ENCODE measurements around the gene CCDC120.

The CCDC120 gene

GRCh38 chrX:49064303-49064702 lies 5.5 kb downstream of the CCDC120 start:
- no peak for DNase-seq

- no peak for DNase-seq
Measured at GRCh38 chrX:49064735-49065134, 5.9 kb downstream of the CCDC120 start.

GRCh38 chrX:49066278-49066677 lies 7.5 kb downstream of the CCDC120 start:
- DNase-seq: no peak

GRCh38 chrX:49066690-49067089 lies 7.9 kb downstream of the CCDC120 start:
- no peak for DNase-seq

GRCh38 chrX:49067285-49068120 lies 8.7 kb downstream of the CCDC120 start:
- DNase-seq: no peak

GRCh38 chrX:49069038-49069437 lies 10.2 kb downstream of the CCDC120 start:
- DNase-seq: no peak

GRCh38 chrX:49070988-49071387 lies 12.2 kb downstream of the CCDC120 start:
- DNase-seq: no peak

- no peak for DNase-seq
Measured at GRCh38 chrX:49071877-49072711, 13.3 kb downstream of the CCDC120 start.

GRCh38 chrX:49072712-49073095 lies 13.9 kb downstream of the CCDC120 start:
- DNase-seq: no peak

GRCh38 chrX:49073601-49074575 lies 15.1 kb downstream of the CCDC120 start, which contains the start of gene PRAF2:
TSS of gene PRAF2 (minus strand) at chrX:49074002. CDS start at chrX:49073987, 15 bp downstream.
- DNase-seq: peak; percentile 86

- no peak for DNase-seq
Measured at GRCh38 chrX:49075347-49075746, 16.5 kb downstream of the CCDC120 start.

- no peak for DNase-seq
Measured at GRCh38 chrX:49077941-49078340, 19.1 kb downstream of the CCDC120 start.

GRCh38 chrX:49079489-49080428 lies 21.0 kb downstream of the CCDC120 start, which contains the start of gene WDR45:
TSS of gene WDR45 (minus strand) at chrX:49079887. CDS start at chrX:49078095, 1,792 bp downstream.
- DNase-seq: peak; percentile 66

- no peak for DNase-seq
Measured at GRCh38 chrX:49082271-49082871, 23.6 kb downstream of the CCDC120 start.

- no peak for DNase-seq
Measured at GRCh38 chrX:49089553-49089952, 30.8 kb downstream of the CCDC120 start.

- no peak for DNase-seq
Measured at GRCh38 chrX:49096419-49096818, 37.6 kb downstream of the CCDC120 start.

- DNase-seq: peak; percentile 81
Measured at GRCh38 chrX:49100704-49101628, 42.2 kb downstream of the CCDC120 start.

- no peak for DNase-seq
Measured at GRCh38 chrX:49101629-49101984, 42.8 kb downstream of the CCDC120 start.

- DNase-seq: no peak
Measured at GRCh38 chrX:49102190-49102589, 43.4 kb downstream of the CCDC120 start.

- DNase-seq: no peak
Measured at GRCh38 chrX:49103637-49104036, 44.8 kb downstream of the CCDC120 start.

All from activated CD4-positive, alpha-beta T cell treated with anti-CD3 and anti-CD28 coated beads, Interleukin-2, amount 50 U/mL, for 1 hour (primary cell).